ENCODE data around the gene PLEKHA8.

DNA sequence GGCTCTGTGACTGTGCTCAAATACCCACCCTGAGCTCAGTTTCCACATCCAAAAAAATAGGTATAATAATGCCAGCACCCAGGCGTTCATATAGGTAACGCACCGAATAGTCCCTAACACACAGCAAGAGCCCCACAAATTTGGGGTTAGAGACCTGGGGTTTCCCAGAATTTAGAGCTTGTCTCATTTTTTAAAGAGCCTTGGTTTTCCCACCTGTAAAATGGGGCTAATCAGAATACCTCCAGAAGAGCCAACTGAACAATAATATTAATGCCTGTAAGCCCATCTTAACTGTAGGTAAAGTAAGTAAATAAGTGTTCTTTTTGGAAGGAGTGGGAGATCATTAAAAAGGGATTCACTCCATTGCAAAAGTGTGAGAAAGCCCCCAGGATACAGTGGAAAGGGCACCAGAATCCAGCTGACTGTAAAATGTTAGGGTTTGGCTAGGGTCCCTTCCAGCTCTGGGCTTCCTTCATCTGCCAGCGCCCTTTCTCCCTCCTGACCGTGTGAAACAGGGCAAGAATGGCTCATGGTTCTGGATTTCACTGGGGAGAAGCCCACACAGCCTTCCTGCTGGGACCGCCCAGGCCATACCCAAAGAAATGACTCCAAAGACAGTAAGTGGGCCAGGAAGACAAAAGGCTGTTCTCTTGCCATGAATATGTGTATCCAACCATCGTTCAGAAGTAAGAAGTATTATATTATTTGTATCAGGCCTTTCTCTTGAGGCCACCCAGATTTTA, 108.7 kb downstream of the PLEKHA8 start:
- no peak for TF ChIP-seq CTCF (IDR thresholded peaks at IDR 0.05 in 8 of 11, conservative IDR thresholded peaks at IDR 0.05 in 3 of 11)
- TF ChIP-seq POLR2A (IDR thresholded peaks at IDR 0.05), result no peak
- TF ChIP-seq POLR2AphosphoS5 (IDR thresholded peaks at IDR 0.05), result no peak
